GM19395 (cell line): Measurements from ENCODE around the gene SUGP2.

Experiments
- ATAC-seq: cut with Tn5 transposase; IDR thresholded peaks from one replicate; pipeline ENCODE4 v1.9.1; 2021; ENCODE audit warnings: mild to moderate bottlenecking, moderate library complexity; ENCODE audit not compliant: unreplicated experiment

Gene SUGP2

DNA sequence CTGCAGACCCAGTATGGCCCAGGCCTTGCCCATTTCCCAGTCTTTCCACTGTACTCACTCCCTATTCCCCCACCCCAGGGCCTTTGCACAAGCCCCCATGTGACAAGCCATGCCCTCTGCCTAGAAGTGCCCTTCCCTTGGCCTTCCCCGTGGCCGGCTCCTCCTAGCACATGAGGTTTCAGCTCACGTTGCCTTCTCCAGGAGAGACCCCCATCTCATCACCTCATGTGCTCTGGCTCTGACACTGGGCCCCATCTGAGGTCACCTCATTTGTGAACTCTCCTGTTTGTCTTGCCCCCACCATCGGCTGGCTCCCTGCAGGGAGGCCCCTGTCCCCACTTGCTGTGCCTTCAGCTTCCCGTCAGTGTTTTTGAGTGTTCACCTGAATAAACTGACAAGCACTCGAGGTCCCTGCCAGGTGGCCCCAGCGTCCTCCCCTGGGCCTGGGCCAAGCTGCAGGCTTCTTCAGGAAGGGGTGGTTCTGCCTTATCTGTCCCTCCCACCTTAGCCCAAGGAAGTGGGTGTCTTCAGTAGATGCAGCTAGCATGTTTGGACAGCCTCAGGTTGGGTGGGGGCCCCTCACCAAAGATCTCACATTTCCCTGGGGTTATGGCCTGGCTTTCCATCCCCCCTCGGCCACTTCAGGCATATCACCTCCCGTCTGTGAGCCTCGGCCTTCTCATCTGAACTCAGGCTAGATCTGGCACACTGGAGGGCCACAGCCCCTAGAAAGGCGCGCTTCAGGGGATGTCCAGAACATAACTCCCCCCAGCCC is 26.7 kb upstream of the SUGP2 start:
- ATAC-seq, result no peak

DNA sequence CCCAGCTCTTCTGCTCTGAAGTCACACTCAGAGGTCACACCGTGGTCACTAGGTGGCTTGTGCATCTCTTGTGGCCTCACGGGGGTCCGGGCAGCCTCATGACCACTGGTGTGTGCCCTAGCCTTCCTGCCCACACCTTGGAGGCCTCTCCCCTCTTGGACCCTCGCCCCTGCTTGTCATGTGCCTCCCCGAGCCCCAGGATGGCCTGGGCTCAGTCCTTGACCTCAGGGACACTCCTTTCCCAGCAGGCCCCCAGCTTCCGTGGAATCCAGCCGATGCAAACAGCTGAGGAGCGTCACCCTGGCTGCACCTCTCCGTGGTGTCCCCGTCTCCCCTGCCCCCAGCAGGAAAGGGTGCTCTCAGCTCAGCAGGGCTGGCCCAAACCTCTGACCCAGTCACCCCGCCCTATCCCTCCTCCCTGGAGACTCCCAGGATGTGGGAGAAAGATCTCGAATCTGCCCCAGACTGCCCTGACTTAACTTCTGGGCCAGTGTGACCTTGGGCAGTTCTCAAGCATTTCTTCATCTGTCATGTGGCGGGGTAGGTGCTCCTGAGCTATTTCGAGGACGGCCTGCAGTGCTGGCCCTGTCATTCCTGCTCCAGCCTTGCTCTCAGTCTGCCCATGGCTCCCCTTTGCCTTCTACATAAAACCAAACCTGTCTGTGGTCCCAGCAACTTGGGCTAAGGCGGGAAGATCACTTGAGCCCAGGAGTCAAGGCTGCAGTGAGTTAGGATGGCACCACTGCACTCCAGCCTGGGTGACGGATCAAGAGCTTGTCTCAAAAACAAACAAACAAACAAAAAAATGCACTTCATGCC is 25.9 kb upstream of the SUGP2 start:
- no peak for ATAC-seq

DNA sequence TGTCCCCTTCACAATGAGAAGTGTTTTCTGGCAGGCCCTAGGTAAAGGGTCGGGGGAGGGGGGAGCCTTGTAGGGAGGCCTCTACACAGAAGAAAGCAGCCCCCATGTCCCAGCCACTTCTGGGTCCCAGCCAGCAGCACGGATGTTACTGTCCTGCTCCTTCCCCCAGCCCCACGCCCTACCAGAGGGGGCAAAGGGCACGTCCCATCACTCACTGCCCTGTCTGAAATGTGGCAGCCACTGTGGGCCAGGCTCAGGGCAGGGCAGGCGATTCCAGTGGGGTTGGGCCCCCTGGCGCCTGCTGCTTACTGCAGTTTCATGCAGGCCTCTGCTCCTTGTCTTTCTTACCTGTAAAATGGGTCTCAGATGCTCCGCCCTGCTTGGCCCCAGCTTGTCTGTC is 24.4 kb upstream of the SUGP2 start:
- ATAC-seq, result no peak

DNA sequence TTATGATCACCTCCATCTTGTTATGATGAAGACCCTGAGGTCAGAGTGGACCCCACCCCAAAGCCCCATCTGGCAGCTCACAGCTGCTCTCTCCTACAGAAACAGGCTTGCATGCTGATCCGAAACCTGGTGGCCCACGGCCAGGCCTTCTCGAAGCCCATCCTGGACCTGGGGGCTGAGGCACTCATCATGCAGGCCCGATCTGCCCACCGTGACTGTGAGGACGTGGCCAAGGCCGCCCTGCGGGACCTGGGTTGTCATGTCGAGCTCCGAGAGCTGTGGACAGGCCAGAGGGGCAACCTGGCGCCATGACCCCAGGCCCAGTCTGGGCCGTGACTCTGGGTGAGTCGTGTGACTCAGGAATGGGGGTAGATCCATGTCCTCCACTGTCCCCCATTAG is 24.0 kb upstream of the SUGP2 start:
- no peak for ATAC-seq

DNA sequence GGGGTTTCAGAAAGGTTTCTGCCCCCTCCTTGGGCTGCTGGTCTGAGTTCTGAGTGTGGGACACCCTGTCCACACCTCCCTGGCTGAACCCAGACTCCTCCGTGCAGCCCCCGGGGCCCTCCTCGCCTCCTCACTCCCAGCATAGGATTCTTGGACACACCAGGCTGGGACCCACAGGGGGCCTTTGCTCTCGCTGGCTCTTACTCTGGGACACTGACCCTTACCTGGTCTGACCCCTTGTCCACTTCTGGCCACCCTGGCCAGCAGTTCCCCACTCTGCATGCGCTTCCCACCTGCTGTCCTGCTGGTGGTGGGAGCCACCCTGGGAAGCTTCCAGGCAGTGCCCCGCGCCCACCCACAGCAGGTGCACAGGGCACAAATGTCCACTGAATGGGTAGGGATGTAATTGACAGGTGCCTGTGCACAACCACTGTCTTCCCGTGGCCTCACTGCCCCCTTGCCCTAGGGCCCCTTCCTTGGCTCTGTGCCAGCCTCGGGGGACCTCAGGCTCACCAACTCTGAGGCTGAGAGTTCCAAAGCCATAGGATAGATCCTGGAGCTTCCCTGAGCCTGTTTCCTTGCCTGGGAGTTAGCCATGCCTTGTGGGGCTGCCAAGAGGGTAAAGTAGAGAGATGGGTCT is 23.4 kb upstream of the SUGP2 start:
- no peak for ATAC-seq

DNA sequence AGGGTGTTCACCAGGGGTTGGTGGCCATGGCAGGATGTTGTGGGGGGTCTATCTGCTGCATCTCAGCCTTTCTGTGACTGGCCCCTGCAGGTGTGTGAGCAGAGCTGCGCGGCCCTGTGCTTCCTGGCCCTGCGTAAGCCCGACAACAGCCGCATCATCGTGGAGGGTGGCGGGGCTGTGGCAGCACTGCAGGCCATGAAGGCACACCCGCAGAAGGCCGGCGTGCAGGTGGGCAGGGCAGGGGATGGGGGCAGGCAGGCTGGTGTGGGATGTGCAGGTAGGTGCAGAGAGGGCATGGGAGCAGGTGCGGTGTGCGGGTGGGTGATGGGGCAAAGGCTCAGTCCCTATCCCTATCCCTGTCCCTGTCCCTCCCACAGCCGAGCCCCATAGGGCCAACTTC is 22.4 kb upstream of the SUGP2 start:
- ATAC-seq, result no peak

DNA sequence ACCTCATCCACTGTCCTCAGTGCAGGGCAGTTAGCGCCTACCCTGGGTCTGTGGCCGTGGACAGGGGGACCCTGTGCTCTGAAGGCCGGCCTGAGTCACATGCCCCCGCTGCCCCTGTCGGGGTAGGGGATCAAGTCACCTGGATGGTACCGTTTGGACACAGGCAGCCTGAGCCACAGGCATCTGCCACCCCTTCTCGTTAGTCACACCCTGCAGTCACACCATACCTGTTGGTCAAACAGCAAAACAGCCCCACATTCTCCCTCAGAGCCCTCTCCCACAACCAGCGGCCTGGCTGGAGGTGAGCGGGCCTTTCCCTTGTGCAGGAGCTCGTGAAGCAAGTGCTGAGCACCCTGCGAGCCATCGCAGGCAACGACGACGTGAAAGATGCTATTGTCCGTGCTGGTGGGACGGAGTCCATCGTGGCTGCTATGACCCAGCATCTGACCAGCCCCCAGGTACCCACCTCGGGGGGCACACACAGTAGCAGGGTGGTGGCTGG is 21.7 kb upstream of the SUGP2 start:
- ATAC-seq, result no peak

DNA sequence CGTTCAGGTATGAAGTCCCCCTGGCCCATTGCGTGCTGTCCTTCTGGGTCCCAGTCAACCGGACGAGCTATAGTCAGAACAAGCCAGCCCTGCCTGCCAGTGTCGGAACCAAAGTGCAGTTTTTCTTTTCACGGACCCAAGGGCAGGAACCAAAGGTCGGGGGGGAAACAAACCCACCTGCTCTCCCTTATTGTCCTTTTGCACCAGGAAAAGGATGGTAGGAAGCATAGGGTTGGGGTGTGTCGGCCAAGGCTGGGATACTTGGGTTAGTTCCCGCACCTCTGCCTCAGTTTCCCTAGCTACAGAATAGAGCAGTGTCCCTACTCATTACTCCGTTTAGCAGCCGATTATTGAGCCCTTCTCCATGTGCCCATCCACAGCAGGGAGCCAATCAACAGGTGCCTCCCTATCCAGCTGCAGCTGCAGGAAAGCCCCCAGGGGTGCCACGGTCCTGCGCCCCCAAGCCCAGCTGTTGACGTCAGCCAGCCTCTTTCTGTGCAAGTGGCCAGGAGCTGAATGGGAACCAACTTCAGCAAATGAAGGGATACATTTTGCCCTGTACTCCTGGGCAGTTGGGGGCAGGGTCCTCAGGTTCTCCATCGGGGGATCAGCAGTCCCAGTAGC is 21.1 kb upstream of the SUGP2 start:
- no peak for ATAC-seq

DNA sequence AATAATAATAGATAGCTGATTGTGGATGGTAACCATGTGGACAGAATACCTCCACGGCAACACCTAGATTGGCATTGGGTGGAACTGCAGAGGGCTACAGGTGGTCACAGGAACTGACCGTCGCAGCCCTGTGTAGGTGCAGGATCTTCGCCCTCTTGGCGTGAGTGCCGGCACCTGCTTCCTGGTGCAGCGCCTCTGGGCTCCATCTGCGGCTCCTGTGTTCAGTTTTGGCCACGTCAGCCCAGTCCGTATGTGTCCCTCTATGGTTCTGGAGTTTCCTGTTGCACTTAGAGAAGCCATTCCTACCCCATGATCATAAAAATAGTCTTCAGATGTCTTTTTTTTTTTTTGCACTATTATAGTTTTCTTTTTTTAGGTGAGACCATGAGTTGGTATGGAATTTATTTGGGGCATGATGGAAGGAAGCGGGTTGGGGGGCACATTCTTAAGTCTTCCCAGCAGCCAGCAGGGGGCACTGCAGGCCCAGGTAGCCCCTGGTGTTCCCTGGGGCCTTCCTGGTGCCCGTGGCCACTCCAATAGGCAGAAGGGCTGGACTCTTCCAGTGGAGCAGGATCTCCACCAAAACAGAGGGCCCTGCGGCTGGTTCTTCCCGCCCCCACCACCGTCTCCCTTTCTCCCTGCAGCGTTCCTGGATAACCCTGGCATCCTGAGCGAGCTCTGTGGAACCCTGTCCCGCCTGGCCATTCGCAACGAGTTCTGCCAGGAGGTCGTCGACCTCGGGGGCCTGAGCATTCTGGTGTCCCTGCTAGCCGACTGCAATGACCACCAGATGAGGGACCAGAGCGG is 20.4 kb upstream of the SUGP2 start:
- no peak for ATAC-seq

DNA sequence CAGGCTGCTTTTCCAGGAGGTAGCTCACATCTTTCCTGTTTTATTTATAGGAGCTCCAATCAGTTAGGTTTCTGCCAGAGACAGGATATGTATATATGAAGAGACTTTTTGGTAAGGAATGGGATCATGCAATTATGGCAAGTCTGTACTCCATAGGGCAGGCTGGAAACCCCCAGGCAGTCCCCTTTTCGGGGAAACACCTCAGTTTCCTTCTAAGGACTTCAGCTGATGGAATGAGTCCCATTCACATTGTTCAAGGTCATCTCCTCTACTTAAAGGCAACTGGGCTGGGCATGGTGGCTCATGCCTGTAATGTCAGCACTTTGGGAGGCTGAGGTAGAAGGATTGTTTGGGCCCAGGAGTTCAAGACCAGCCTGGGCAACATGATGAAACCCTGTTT is 19.6 kb upstream of the SUGP2 start:
- no peak for ATAC-seq

DNA sequence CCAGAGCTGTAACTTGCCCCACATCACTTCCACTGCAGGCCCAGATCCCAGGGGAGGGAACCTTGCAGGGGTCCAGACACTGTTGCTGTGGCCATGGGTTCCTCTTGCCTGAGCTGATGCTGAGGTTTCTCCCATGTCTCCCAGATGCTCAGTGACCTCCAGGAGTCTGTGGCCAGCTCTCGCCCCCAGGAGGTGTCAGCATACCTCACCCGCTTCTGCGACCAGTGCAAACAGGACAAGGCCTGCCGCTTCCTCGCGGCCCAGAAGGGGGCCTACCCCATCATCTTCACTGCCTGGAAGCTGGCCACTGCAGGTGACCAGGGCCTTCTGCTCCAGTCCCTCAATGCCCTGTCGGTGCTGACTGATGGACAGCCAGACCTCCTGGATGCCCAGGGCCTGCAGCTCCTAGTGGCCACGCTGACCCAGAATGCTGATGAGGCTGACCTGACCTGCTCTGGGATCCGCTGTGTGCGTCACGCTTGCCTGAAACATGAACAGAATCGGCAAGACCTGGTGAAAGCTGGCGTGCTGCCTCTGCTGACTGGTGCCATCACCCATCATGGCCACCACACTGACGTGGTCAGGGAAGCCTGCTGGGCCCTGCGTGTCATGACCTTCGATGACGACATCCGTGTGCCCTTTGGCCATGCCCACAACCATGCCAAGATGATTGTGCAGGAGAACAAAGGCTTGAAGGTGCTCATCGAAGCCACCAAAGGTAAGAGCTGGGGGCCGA is 18.3 kb upstream of the SUGP2 start:
- ATAC-seq, result no peak

DNA sequence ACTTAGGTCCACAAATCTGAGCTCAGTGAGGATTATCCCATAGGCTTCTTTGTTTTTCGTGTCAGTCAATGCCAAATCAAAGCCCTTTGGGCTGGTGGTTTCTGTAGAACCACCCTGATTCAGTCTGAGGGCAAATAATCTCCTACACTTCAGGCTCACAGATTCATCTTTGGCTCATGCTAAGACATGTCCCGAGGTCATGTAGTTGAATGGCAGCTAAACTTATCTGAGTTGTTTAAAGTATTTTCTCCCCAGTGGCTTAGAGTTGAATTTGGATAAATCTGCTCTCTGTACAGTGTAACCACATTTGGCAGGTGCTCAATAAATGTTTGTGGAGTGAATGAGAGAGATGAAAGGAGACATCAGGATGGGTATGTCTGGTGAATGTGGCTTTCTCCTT is 17.4 kb upstream of the SUGP2 start:
- ATAC-seq, result no peak

DNA sequence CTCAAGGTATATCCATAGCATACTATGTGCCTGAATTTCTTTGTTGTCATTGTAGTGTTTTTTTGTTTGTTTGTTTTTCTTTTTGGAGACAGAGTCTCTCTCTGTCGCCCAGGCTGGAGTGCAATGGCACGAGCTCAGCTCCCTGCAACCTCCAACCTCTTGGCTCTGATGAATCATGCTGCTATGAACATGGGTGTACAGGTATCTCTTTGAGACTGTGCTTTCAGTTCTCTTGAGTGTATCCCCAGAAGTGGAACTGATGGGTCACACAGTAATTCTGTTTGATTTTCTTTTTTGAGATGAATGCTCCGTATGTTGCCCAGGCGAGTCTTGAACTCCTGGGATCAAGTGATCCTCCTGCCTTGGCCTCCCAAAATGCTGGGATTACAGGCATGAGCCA is 16.8 kb upstream of the SUGP2 start:
- no peak for ATAC-seq

DNA sequence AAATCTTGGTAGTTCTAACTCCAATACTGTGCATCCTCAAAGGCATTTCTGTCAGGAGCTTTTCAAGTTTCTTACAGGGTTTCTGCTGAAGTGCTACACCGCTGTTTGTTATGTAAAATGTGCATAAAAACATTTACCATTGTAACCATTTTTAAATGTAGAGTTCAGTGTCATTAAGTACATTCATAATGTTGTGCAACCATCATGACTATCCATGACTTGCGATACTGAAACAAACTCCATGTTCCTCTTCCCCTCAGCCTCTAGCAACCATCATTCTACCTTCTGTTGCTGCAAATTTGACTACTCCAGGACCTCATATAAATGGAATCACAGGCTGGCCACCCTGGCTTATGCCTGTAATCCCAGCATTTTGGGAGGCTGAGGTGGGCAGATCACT is 16.1 kb upstream of the SUGP2 start:
- no peak for ATAC-seq

DNA sequence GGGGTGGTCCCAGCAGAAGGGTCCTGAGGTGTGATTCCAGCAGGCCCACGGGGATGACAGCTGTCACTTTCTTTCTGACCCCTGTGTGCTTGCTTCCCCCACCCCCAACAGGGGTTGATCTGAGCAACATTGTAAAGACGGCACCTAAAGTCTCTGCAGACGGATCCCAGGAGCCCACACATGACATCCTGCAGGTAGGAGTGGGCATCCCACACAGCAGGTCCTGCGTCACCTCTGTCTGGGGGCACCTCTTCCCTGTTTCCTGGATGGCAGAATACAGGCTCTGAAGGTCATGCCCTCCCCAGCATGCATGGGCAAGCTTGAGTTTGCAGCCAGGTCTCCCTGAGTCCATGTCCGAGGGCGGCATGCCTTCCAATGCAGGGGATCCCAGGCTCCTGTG is 10.6 kb upstream of the SUGP2 start:
- no peak for ATAC-seq

DNA sequence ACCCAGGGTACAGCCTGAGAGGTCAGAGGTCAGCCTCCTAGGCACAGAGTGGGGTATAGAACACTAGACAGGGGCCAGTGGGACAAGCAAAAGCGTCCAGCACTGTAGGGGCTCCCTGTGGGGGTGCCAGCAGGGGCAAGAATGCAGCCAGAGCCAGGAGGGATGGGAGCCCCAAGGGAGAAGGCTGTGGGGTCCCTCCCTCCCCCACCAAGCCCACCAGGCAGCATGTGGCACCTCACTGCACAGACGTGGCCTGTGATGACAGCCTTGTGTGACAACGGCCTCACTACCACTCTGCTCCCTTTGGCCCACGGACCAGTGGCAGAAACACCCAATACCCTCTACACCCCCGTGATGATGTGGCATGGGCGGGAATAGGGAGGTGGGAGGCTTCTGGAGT is 10.2 kb upstream of the SUGP2 start:
- no peak for ATAC-seq

DNA sequence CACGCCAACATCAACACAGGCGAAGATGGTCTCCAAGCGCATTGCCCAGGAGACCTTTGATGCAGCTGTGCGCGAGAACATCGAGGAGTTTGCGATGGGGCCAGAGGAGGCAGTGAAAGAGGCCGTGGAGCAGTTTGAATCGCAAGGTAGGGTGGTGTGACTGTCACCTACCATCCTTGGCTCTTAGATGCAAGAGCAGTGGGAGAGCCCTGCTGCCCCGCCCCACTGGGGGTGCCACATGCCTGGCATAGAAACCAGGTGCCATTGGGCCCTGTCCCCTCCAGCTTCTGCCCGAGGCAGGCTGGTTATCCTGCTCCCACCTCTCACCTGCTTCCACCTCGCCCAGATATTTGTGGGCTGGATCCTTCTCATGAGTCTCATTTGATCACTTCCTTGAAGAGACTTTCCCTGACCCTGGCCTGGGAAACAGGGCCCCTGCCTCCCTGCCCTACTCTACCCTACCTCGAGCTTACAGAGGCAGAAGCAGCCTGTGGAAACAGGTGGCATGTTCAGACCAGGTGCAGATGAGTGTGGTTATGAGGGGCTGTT is 9.5 kb upstream of the SUGP2 start:
- ATAC-seq, result no peak

DNA sequence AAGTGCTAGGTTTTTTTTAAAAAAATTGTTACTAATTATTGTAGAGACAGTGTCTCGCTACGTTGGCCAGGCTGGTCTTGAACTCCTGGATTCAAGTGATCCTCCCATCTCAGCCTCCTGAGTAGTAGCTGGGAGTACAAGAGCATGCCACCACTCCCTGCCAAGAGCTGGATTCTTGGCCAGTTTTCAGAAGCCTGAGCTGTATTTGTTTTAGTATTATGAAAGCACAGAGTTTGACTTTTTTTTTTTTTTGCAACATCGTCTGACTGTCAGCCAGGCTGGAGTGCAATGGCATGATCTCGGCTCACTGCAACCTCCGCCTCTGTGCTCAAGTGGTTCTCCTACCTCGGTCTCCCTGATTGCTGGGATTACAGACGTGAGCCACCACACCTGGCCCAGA is 7.1 kb upstream of the SUGP2 start:
- no peak for ATAC-seq

DNA sequence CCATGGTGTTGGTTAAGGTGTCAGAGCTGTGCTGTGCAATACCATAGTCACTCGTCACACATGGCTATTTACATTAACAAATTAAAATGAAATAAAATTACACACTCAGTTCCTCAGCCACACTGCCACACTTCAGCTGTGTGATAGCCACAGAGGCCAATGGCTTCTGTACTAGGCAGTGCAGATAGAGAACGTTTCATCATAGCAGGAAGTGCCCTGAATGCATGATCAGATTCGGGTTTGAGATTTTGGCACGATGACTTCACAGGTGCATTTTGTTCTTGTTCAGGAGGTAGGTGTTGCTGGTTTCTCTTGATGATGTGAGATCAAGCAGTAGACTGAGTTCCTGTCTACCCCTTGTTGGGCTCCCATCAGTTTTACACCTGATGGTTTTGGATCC is 6.6 kb upstream of the SUGP2 start:
- ATAC-seq, result no peak

DNA sequence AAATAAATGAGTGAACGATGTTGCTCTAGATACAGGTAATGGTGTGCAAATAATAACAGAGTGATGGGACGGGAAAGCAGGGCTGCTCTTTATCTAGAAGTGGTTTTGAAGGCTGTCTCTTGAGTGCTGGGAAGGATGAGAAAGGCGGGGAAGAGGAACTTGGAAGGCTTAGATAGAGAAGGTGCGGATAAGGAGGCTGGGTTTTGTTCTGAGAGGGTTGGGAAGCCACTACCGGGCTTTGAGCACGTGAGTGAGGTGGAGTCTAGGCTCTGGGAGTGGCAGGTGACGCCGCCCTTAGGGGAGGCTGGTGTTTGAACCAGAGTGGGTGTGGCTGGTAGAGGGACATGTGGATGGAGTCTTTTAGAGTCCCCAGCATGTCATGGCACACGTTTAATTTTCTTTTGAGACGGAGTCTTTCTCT is 897 bp upstream of the SUGP2 start:
- peak; percentile 51 for ATAC-seq
